GM23248 (cell line): ENCODE data around the gene STXBP4.

ENCODE experiments used
- EZH2 ChIP-seq: fragments of 200-600 bp; sonication (generic); IDR thresholded peaks from 2 replicates; pipeline ENCODE4 v1.6.1; 2018; ENCODE audit warnings: antibody characterized with exemption, mild to moderate bottlenecking; ENCODE audit not compliant: insufficient read depth, poor library complexity, severe bottlenecking
- EZH2phosphoT487 ChIP-seq: fragments of 200-600 bp; sonication (generic); IDR thresholded peaks from 2 replicates; pipeline ENCODE4 v1.6.1; 2018; ENCODE audit warnings: antibody characterized with exemption, moderate library complexity, mild to moderate bottlenecking, low read depth; ENCODE audit not compliant: insufficient read depth

DNA sequence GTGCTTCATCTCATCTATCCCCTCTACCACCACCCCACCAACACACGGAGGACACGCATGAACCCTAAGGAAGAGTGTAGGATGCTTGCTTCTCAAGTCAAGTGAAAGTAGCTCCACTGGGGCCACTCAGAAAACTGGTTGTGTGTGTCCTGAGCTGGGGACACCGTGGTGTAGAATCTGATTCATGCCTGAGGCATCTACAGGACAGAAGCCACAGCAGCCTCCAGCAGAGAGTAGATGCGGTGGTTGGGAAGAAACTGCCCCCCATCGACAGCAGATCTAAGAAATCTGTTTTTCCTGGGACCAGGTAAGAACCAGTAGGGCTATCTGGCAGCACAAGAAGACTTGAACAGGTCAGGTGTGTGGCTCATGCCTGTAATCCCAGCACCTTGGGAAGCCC lies 244.3 kb downstream of the STXBP4 start:
- no peak for TF ChIP-seq EZH2phosphoT487
- TF ChIP-seq EZH2, result no peak
